ENCODE measurements around the gene AMER3.

AMER3 gene

DNA sequence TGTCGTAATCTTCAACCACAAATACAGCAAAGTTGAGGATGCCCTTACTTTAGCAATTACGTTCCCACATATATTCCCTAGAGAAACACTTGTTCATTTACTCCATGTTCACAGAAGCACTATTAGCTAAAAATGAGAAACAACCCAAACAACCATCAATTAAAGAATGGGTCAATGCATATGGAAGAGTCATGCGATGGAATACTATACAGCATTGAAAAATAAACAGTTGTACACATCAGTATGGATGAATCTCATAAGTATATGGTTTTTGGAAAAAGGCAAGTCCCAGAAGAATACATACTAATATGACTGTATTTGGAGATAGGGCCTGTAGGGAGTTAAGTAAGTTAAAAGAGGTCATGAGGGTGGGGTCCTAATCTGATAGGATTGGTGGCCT, 20.1 kb upstream of the AMER3 start:
- no peak for TF ChIP-seq EP300 (IDR thresholded peaks at IDR 0.05; ENCODE audit: borderline replicate concordance)
- no peak for TF ChIP-seq NFIC (IDR thresholded peaks at IDR 0.05)
- TF ChIP-seq TEAD4 (IDR thresholded peaks at IDR 0.05) = no peak

DNA sequence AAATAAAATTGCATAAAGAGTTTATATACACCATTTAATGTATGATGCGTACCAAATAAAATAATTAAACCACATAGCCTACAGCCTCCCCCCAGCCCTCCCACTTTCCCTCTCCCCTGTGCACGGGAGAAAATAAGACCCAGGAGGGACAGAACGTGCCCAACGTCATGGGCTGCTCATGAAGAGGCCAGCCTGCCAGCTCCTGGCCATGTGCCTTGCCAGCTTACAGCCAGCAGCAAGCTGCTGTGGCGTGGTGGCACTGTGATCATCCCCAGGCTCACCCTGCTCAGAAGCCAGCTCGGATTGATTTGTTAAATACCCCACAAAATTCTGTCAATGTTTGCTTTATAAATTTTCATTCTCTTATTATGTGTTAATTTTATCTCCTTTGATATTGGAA, 18.9 kb upstream of the AMER3 start:
- TF ChIP-seq YY1 (IDR thresholded peaks at IDR 0.05; ENCODE audit: low read depth) (no peak), NFIC (IDR thresholded peaks at IDR 0.05) (no peak), ZBTB7A (IDR thresholded peaks at IDR 0.05; ENCODE audit: low read depth) (no peak), USF1 (IDR thresholded peaks at IDR 0.05) (no peak), TEAD4 (IDR thresholded peaks at IDR 0.05) (no peak), CEBPB (IDR thresholded peaks at IDR 0.05) (no peak), TAF1 (IDR thresholded peaks at IDR 0.05; ENCODE audit: low read depth) (no peak), RAD21 (IDR thresholded peaks at IDR 0.05; ENCODE audit: low read depth) (no peak), EP300 (IDR thresholded peaks at IDR 0.05; ENCODE audit: borderline replicate concordance) (no peak), CREB1 (IDR thresholded peaks at IDR 0.05; ENCODE audit: low read depth) (no peak), FOXM1 (IDR thresholded peaks at IDR 0.05; ENCODE audit: borderline replicate concordance, low read depth) (no peak), TCF12 (IDR thresholded peaks at IDR 0.05; ENCODE audit: low read depth) (no peak)
- TF ChIP-seq, protein P1, sequence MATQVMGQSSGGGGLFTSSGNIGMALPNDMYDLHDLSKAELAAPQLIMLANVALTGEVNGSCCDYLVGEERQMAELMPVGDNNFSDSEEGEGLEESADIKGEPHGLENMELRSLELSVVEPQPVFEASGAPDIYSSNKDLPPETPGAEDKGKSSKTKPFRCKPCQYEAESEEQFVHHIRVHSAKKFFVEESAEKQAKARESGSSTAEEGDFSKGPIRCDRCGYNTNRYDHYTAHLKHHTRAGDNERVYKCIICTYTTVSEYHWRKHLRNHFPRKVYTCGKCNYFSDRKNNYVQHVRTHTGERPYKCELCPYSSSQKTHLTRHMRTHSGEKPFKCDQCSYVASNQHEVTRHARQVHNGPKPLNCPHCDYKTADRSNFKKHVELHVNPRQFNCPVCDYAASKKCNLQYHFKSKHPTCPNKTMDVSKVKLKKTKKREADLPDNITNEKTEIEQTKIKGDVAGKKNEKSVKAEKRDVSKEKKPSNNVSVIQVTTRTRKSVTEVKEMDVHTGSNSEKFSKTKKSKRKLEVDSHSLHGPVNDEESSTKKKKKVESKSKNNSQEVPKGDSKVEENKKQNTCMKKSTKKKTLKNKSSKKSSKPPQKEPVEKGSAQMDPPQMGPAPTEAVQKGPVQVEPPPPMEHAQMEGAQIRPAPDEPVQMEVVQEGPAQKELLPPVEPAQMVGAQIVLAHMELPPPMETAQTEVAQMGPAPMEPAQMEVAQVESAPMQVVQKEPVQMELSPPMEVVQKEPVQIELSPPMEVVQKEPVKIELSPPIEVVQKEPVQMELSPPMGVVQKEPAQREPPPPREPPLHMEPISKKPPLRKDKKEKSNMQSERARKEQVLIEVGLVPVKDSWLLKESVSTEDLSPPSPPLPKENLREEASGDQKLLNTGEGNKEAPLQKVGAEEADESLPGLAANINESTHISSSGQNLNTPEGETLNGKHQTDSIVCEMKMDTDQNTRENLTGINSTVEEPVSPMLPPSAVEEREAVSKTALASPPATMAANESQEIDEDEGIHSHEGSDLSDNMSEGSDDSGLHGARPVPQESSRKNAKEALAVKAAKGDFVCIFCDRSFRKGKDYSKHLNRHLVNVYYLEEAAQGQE (IDR thresholded peaks at IDR 0.05; ENCODE audit: low read depth) = no peak

DNA sequence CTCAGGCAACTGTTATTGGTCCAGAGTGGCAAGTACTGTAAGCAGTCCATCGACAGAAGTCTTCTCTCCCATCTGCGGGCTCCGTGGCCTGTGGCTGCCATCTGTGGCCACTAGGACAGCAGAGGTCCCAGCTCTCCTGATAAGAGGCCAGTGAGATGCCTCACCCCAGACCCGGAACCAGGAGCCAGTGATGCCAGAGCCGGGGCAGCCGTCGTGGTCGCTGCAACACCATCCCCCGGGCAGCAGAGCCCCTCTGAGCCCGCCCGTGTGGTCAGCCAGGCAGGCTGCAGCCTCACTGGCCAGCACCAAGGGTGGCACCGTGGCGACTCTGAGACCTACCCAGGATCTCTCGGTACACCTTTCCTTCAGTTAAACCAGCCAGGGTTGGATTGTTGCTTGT, 17.7 kb upstream of the AMER3 start:
- TF ChIP-seq USF1 (IDR thresholded peaks at IDR 0.05) (no peak), CEBPB (IDR thresholded peaks at IDR 0.05) (no peak), EGR1 (IDR thresholded peaks at IDR 0.05) (no peak), TEAD4 (IDR thresholded peaks at IDR 0.05) (no peak), YY1 (IDR thresholded peaks at IDR 0.05; ENCODE audit: low read depth) (no peak)
- TF ChIP-seq, protein P1 (IDR thresholded peaks at IDR 0.05; ENCODE audit: low read depth) = no peak

DNA sequence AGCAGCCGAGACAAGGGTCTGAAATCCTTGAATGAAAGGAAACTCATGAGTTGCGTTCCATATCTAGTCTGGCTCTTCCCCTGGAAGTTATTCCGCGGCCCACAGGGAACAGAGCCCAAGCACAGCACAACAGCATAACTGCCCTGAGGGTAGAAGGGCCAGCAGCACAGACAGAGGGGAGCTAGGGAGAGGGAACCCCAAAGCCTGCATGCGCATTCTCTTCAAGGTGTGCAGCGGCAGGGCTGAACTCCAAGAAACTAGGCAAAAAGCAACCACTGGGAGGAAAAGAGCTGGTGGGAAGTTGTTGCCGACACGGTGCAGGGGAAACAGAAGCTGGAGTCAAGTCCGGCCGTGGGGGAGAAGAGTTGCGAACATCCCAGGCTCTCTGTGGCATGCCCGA, 14.7 kb upstream of the AMER3 start:
- TF ChIP-seq YY1 (IDR thresholded peaks at IDR 0.05; ENCODE audit: low read depth) (no peak), CREB1 (IDR thresholded peaks at IDR 0.05; ENCODE audit: low read depth) (no peak), TEAD4 (IDR thresholded peaks at IDR 0.05) (no peak), USF1 (IDR thresholded peaks at IDR 0.05) (no peak), CEBPB (IDR thresholded peaks at IDR 0.05) (no peak), ZBTB7A (IDR thresholded peaks at IDR 0.05; ENCODE audit: low read depth) (no peak), TCF12 (IDR thresholded peaks at IDR 0.05; ENCODE audit: low read depth) (no peak), FOXM1 (IDR thresholded peaks at IDR 0.05; ENCODE audit: borderline replicate concordance, low read depth) (no peak), EP300 (IDR thresholded peaks at IDR 0.05; ENCODE audit: borderline replicate concordance) (no peak)

DNA sequence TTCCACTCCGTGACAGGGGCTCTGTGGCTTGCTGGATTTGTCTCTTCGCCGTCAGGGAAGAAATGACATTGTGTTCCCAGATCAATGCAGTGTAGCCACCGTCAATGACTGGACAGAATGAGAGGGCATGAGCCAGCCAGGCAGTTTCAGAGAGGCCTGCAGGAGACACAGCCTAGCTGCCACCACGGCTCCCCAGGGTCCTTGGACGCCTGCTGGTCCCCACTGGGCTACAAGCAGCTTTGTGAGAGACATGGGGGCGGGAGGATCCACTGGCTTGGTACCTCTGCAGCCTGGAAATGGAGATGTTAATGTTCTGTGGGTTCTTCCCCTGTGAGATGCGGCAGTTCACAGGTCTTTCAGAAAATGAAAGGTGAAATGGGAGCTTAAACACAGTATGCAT, 12.1 kb upstream of the AMER3 start:
- TF ChIP-seq CREB1 (IDR thresholded peaks at IDR 0.05; ENCODE audit: low read depth) (no peak), TCF12 (IDR thresholded peaks at IDR 0.05; ENCODE audit: low read depth) (no peak), EGR1 (IDR thresholded peaks at IDR 0.05) (no peak), EP300 (IDR thresholded peaks at IDR 0.05; ENCODE audit: borderline replicate concordance) (no peak)
- TF ChIP-seq, protein P2, sequence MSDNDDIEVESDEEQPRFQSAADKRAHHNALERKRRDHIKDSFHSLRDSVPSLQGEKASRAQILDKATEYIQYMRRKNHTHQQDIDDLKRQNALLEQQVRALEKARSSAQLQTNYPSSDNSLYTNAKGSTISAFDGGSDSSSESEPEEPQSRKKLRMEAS (IDR thresholded peaks at IDR 0.05) = no peak

- TF ChIP-seq RAD21 (IDR thresholded peaks at IDR 0.05; ENCODE audit: low read depth) = no peak
- no peak for TF ChIP-seq EGR1 (IDR thresholded peaks at IDR 0.05)
- no peak for TF ChIP-seq FOXM1 (IDR thresholded peaks at IDR 0.05; ENCODE audit: borderline replicate concordance, low read depth)
- no peak for TF ChIP-seq CREB1 (IDR thresholded peaks at IDR 0.05; ENCODE audit: low read depth)
- TF ChIP-seq CEBPB (IDR thresholded peaks at IDR 0.05) = no peak
- no peak for TF ChIP-seq USF1 (IDR thresholded peaks at IDR 0.05)
- TF ChIP-seq, protein P2 (IDR thresholded peaks at IDR 0.05) = no peak
- TF ChIP-seq, protein P1 (IDR thresholded peaks at IDR 0.05; ENCODE audit: low read depth) = no peak
- no peak for TF ChIP-seq TCF12 (IDR thresholded peaks at IDR 0.05; ENCODE audit: low read depth)
- TF ChIP-seq YY1 (IDR thresholded peaks at IDR 0.05; ENCODE audit: low read depth) = no peak
- TF ChIP-seq TEAD4 (IDR thresholded peaks at IDR 0.05) = no peak
- TF ChIP-seq EP300 (IDR thresholded peaks at IDR 0.05; ENCODE audit: borderline replicate concordance) = no peak
- no peak for TF ChIP-seq ZBTB7A (IDR thresholded peaks at IDR 0.05; ENCODE audit: low read depth)
- no peak for TF ChIP-seq TAF1 (IDR thresholded peaks at IDR 0.05; ENCODE audit: low read depth)
- no peak for TF ChIP-seq NFIC (IDR thresholded peaks at IDR 0.05)
These were observed 10.8 kb upstream of the AMER3 start for GRCh38 chr2:130744287-130745117.
